Measurements from ENCODE around the gene CCDC88A.

DNA sequence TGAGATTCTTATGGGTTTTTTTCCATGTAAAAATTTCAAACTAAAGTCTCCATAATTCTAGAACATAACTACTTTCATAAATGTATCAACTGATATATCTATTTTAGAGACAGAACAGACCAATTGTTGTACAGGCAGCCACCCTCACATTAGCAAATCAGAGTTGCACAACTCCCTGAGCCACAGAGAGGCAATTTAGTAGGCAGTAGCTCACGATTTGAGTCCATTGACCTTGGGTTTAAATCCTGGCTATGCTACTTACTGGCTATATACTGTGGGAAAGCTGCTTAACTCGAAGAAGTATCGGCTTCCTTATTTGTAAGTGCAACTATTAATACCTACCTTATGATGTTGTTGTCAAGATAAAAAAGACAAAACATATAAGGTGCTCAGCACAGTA is 166.8 kb downstream of the CCDC88A start:
- TF ChIP-seq, protein P1, sequence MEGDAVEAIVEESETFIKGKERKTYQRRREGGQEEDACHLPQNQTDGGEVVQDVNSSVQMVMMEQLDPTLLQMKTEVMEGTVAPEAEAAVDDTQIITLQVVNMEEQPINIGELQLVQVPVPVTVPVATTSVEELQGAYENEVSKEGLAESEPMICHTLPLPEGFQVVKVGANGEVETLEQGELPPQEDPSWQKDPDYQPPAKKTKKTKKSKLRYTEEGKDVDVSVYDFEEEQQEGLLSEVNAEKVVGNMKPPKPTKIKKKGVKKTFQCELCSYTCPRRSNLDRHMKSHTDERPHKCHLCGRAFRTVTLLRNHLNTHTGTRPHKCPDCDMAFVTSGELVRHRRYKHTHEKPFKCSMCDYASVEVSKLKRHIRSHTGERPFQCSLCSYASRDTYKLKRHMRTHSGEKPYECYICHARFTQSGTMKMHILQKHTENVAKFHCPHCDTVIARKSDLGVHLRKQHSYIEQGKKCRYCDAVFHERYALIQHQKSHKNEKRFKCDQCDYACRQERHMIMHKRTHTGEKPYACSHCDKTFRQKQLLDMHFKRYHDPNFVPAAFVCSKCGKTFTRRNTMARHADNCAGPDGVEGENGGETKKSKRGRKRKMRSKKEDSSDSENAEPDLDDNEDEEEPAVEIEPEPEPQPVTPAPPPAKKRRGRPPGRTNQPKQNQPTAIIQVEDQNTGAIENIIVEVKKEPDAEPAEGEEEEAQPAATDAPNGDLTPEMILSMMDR (IDR thresholded peaks at IDR 0.05), result no peak
- TF ChIP-seq POLR2A (IDR thresholded peaks at IDR 0.05), result no peak
